ENCODE results near the gene ITGB1.
"Not testable (repeated sequence)": the region's sequence is repeated elsewhere in the genome, so short reads cannot be mapped to it uniquely, and the experiment has no call there.

ITGB1 gene

GRCh38 chr10:32911285-32912016 is 46.6 kb downstream of the ITGB1 start:
- no peak for TF ChIP-seq CTCF (IDR thresholded peaks at IDR 0.05; ENCODE audit: low read length, missing control alignments)
- no peak overlapping the region for H3K4me3 ChIP-seq (replicated peaks; ENCODE audit: low read depth, low read length)
- DNase-seq (ENCODE audit: low read depth), result no peak

DNA sequence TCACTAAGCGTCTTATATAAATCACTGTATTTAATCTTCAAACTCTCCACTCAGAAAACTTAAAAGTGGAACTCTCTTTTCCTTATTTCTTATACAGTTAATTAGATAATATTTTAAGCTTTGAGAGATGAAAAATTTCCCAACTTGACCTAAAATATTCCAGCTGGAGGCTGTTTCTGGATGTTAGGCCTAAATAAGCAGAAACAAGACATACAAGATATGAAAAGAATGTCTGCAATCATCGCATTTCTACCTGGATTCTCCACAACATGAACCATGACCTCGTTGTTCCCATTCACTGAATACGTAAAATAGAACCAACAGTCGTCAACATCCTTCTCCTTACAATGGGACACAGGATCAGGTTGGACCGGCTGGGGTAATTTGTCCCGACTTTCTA is 48.1 kb downstream of the ITGB1 start:
- H3K4me3 ChIP-seq (replicated peaks; ENCODE audit: low read depth, low read length); DNase-seq (ENCODE audit: low read depth): not testable (repeated sequence)

DNA sequence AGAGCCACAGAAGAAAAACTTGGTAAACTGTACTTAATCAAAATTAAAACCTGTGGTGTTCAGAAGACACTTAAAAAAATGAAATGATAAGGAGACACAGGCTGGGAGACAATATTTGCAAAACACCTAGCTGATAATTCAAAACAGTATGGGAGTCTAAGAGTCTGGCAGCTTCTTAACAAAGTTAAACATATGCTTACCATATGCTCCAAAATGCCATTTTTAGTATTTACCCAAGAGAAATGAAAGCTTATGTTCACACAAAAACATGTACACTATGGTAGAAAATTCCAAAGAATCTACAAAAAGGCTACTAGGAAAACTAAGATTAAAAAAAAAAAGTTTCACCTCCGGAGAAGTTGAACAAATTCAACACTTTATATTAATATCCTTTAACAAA is 48.6 kb downstream of the ITGB1 start:
- no peak overlapping the region for H3K4me3 ChIP-seq (replicated peaks; ENCODE audit: low read depth, low read length)
- DNase-seq (ENCODE audit: low read depth), result no peak
- TF ChIP-seq CTCF (IDR thresholded peaks at IDR 0.05; ENCODE audit: low read length, missing control alignments), result no peak

- TF ChIP-seq CTCF (IDR thresholded peaks at IDR 0.05; ENCODE audit: low read length, missing control alignments), result no peak
- no peak overlapping the region for H3K4me3 ChIP-seq (replicated peaks; ENCODE audit: low read depth, low read length)
- DNase-seq (ENCODE audit: low read depth), result no peak
These were observed 51.4 kb downstream of the ITGB1 start for GRCh38 chr10:32906595-32906994.

DNA sequence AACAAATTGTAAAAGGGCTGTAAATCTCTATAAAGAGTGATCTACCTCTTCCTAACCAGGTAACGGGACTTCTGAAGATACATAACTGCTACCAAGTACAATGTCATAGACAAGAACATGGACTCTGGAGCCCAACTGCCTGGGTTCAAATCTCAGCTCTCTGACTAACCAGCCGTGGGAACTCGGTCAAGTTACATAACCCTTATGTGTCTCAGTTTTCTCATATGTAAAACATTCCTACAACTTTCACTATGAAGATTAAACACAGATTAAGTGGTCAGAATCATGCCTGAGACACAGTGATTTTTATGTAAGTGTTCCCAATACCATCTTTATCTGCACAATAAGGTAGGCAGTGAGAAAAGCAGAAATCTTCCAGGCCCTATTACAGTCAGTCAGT is 52.6 kb downstream of the ITGB1 start:
- no peak for TF ChIP-seq CTCF (IDR thresholded peaks at IDR 0.05; ENCODE audit: low read length, missing control alignments)
- DNase-seq (ENCODE audit: low read depth), result no peak
- no peak overlapping the region for H3K4me3 ChIP-seq (replicated peaks; ENCODE audit: low read depth, low read length)

DNA sequence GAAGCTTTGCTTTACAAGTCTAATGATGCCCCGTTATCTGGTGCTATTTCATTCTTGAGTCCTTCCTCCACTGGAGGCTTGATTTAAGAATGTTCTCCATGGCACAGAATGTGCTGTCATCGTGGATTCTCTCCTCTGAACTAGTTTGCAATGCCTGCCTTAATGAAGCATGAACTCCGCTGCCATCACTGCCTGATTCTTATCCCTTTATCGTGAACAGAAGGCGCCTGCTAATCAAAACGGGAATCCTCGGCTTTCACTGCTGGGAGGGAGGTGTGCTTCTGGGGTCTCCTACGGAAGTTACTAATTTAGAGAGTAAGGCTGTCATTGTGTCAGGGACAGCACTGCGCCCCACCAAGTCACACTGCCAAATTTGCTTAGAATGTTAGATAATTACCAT is 56.2 kb downstream of the ITGB1 start:
- H3K4me3 ChIP-seq (replicated peaks; ENCODE audit: low read depth, low read length), result no peak overlapping the region
- no peak for DNase-seq (ENCODE audit: low read depth)
- no peak for TF ChIP-seq CTCF (IDR thresholded peaks at IDR 0.05; ENCODE audit: low read length, missing control alignments)

DNA sequence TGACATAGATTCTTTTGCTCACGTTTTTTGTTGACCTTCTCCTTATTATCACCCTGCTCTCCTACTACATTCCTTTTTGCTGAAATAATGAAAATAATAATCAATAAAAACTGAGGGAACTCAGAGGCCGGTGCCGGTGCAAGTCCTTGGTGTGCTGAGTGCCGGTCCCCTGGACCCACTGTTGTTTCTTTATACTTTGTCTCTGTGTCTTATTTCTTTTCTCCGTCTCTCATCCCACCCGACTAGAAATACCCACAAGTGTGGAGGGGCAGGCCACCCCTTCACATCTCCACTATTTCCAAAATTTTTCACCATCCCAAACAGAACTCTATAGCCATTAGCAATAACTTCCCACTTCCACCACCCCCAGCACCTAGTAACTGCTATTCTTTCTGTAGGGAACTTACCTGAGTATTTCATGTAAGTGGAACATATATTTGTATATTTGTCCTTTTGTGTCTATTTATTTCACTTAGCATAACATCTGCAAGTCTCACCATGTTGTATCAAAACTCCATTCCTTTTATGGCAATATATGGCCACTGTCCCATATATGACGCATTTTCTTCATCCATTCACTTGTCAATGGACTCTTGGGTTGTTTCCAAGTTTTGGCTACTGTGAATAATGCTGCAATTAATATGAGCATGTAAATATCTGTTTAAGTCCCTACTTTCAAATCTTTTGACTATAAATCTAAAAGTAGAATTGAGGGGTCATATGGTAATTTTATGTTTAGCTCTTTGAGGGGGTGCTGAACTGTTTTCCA is 62.6 kb downstream of the ITGB1 start:
- not testable (repeated sequence) for H3K4me3 ChIP-seq (replicated peaks; ENCODE audit: low read depth, low read length)
- peak; percentile 31 for DNase-seq (ENCODE audit: low read depth)
